Subcutaneous abdominal adipose tissue (tissue), 5 donors: ENCODE results near the gene ACOXL.
"Not testable (repeated sequence)": the region's sequence is repeated elsewhere in the genome, so short reads cannot be mapped to it uniquely, and the experiment has no call there.

ENCODE experiments used
- H3K27ac ChIP-seq: one replicate; pipeline ENCODE4 v1.7.0; 2013; ENCODE audit warnings: low read depth, mild to moderate bottlenecking, inconsistent platforms, low read length, moderate library complexity
- H3K27me3 ChIP-seq, 5 donors: one replicate each; pipeline ENCODE4 v1.7.0; 2013; ENCODE audit warnings: low read length in 5 of 5, inconsistent platforms in 1 of 5; ENCODE audit not compliant: control insufficient read depth in 5 of 5, insufficient read depth in 4 of 5
- H3K36me3 ChIP-seq, 5 donors: one replicate each; pipeline ENCODE4 v1.7.0; 2013; ENCODE audit warnings: low read length in 5 of 5; ENCODE audit not compliant: control insufficient read depth in 5 of 5, insufficient read depth in 5 of 5
- H3K4me1 ChIP-seq, 5 donors: one replicate each; pipeline ENCODE4 v1.7.0; 2013; ENCODE audit warnings: low read length in 5 of 5, mild to moderate bottlenecking in 3 of 5, moderate library complexity in 1 of 5; ENCODE audit not compliant: control insufficient read depth in 5 of 5, insufficient read depth in 5 of 5
- H3K4me3 ChIP-seq, 5 donors: one replicate each; pipeline ENCODE4 v1.7.0; 2013; ENCODE audit warnings: low read length in 5 of 5, low read depth in 1 of 5
- H3K9ac ChIP-seq, 5 donors: one replicate each; pipeline ENCODE4 v1.7.0; 2013; ENCODE audit warnings: low read length in 5 of 5, mild to moderate bottlenecking in 4 of 5, moderate library complexity in 3 of 5
- H3K9me3 ChIP-seq, 5 donors: one replicate each; pipeline ENCODE4 v1.7.0; 2013; ENCODE audit warnings: low read length in 5 of 5; ENCODE audit not compliant: control insufficient read depth in 5 of 5
- donor health status: healthy.
- donor health status: healthy.
- donor health status: healthy.
- donor health status: healthy.
- donor health status: healthy.

The ACOXL gene

GRCh38 chr2:111042772-111043771 is 310.7 kb downstream of the ACOXL start:
- H3K27ac ChIP-seq = no peak overlapping the region
- H3K36me3 ChIP-seq = no peaks in the 10 kb centered on the region
- H3K9ac ChIP-seq = no peak overlapping the region
- H3K4me1 ChIP-seq = no peaks in the 10 kb centered on the region
- H3K4me3 ChIP-seq = no peak overlapping the region
- peaks cover 0 to 2% (median 0%) of the 10 kb centered on the region in 5 donors for H3K9me3 ChIP-seq
- H3K27me3 ChIP-seq = peaks cover 0 to 5% (median 0%) of the 10 kb centered on the region in 5 donors

DNA sequence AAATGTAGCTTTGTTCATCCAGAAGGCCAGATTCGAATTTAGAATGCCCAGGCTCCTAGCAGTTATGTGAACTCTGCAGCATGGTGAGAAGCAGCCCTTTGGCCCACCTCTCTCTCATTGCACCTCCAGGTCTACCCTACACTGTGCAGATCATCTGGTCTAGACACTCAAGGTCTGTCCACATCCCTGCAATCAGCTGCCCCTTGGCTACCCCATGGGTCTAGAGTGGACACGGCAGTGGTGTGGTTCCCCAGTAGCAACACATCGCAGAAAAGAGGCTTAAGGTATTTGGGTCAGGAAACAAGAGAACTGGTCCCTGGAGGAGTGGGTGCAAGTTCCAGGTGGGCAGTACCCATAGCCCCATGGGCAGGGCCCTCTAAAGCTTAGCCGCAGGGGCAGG is 311.7 kb downstream of the ACOXL start:
- no peak overlapping the region for H3K4me3 ChIP-seq
- no peaks in the 10 kb centered on the region for H3K4me1 ChIP-seq
- H3K27ac ChIP-seq = no peak overlapping the region
- peaks cover 0 to 2% (median 0%) of the 10 kb centered on the region in 5 donors for H3K9me3 ChIP-seq
- no peak overlapping the region for H3K9ac ChIP-seq
- no peaks in the 10 kb centered on the region for H3K36me3 ChIP-seq
- peaks cover 0 to 5% (median 0%) of the 10 kb centered on the region in 5 donors for H3K27me3 ChIP-seq

- not testable (repeated sequence) for H3K9ac ChIP-seq, H3K36me3 ChIP-seq, H3K27ac ChIP-seq, H3K27me3 ChIP-seq, H3K9me3 ChIP-seq, H3K4me1 ChIP-seq, H3K4me3 ChIP-seq
Observed at GRCh38 chr2:111045236-111045635, 312.9 kb downstream of the ACOXL start.

DNA sequence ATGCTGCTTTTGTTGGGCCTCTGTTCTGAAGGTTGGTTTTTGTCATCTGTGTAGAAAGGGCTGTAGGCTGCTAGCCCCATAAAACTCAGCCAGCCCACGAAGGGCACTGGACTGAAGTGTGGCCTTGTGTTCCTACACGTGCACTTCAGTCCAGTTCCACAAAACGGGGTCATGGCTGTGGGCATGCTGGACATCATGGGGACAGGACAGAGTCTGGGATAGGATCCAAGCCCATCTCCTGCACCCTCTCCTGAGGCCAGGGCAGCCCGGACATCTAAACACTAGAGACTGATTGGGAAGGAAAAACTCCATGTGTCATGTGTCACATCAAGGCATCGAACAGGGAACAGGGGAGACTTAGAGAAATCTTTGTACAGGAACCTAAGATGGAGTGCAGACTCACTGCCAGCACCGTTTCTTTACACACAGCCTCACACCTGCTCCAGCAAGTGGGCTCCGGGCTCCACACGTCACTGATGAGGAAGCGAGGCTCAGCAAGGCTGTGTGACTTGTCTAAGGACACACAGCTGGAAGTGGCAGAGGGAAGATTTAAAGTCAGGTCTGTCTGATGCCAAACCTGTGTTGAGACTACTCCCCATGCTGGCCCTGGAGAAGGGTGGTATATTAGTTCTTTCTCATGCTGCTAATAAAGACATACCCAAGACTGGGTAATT is 313.5 kb downstream of the ACOXL start:
- Histone ChIP-seq H3K4me3 (no peak overlapping the region), H3K36me3 (no peaks in the 10 kb centered on the region), H3K27me3 (peaks cover 0 to 5% (median 0%) of the 10 kb centered on the region in 5 donors), H3K4me1 (no peaks in the 10 kb centered on the region), H3K9ac (no peak overlapping the region), H3K9me3 (peaks cover 0 to 2% (median 0%) of the 10 kb centered on the region in 5 donors), H3K27ac (no peak overlapping the region)

- H3K9ac ChIP-seq = no peak overlapping the region
- H3K27ac ChIP-seq = no peak overlapping the region
- H3K4me3 ChIP-seq = no peak overlapping the region
- H3K9me3 ChIP-seq = peaks cover 0 to 2% (median 0%) of the 10 kb centered on the region in 5 donors
- peaks cover 0 to 5% (median 0%) of the 10 kb centered on the region in 5 donors for H3K27me3 ChIP-seq
- no peaks in the 10 kb centered on the region for H3K4me1 ChIP-seq
- H3K36me3 ChIP-seq = no peaks in the 10 kb centered on the region
Observed at GRCh38 chr2:111046670-111047069, 314.3 kb downstream of the ACOXL start.

DNA sequence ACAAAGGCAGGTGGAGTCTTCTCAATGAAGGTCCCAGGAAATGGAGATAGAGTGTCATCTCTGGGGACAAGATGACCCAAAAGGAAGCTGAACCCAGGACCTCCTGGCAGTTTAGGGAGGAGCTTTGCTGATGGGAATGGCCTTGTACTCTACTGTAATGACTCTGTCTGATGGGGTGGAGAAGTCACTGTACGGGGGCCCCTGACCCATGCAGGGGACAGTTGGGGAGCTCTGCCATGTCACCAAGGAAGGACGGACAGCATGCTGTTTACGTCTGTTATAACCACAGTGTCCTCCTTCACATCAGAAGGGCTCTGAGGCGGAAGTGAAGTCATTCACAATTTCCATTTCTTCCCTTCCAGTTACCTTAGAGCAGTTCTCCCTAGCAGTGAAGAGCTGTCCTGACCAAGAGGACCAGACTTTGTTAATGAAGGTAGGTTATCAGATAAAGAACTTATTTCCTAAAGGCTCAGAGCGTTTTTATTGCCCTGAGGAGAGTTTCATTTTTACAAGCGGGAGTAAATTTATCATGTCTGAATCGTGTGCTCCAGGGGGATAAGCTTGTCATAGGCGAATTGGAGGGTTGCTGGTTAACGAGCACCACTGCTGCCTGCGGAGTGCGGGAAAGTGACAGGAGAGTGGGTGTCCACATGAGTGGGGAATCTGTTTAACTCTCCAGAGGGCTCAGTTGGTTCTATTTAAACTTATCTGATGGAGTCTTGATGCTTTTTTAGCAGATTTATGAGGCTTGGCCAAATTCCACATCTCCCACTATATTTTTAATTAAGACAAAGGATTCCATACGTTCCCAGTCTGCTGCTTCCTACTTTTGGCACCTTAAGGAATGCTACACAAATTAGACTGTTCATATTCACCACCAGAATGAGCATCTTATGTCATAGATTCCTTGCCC is 316.7 kb downstream of the ACOXL start:
- H3K9me3 ChIP-seq = peaks cover 0 to 2% (median 0%) of the 10 kb centered on the region in 5 donors
- peaks cover 0 to 5% (median 0%) of the 10 kb centered on the region in 5 donors for H3K27me3 ChIP-seq
- H3K27ac ChIP-seq = no peak overlapping the region
- no peaks in the 10 kb centered on the region for H3K36me3 ChIP-seq
- H3K4me1 ChIP-seq = no peaks in the 10 kb centered on the region
- H3K4me3 ChIP-seq = no peak overlapping the region
- H3K9ac ChIP-seq = no peak overlapping the region

- Histone ChIP-seq H3K9ac (no peak overlapping the region), H3K27ac (no peak overlapping the region), H3K27me3 (peaks cover 0 to 8% (median 2%) of the 10 kb centered on the region in 5 donors)
Observed at GRCh38 chr2:111049792-111050640, 317.6 kb downstream of the ACOXL start.

DNA sequence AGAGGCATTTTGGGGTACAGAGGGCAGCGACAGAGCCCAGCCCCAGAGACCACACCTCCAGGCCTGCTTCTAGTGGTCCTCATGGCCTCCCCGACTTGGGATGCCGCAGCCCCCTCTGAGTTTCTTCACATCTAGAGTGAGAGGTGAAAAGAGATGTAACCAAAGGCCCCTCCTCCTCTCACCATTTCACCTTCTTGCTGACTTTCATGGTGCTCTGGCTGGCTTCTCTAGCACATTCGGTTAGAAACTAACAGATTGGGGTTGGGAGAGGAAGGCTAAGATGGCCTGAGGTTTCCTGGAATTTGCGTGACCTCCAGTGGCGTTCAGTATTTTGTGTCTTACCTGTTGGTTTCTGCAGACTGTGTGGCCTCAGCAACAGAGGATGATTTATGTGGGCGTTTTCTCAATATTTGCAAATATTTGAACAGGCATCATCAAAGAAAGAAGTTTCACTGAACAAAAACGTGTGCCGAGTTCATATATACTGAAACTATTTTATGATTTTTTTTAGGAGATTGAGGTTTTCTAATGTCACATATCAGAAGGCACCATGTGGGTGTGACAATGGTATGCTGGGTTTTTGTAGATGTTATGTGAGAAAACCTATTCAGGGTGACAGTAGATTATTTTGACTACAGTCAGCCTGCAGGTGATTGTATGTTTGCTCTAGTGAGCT is 318.5 kb downstream of the ACOXL start:
- Histone ChIP-seq H3K36me3 (no peaks in the 10 kb centered on the region), H3K4me3 (no peak overlapping the region), H3K27ac (no peak overlapping the region), H3K4me1 (no peaks in the 10 kb centered on the region), H3K9ac (no peak overlapping the region), H3K27me3 (peaks cover 0 to 10% (median 4%) of the 10 kb centered on the region in 5 donors), H3K9me3 (peaks cover 0 to under 1% (median 0%) of the 10 kb centered on the region in 5 donors)

More at GRCh38 chr2:111049792-111050640, 317.6 kb downstream of the ACOXL start:
- Histone ChIP-seq H3K36me3 (no peaks in the 10 kb centered on the region), H3K9me3 (peaks cover 0 to 2% (median 0%) of the 10 kb centered on the region in 5 donors), H3K4me1 (no peaks in the 10 kb centered on the region), H3K4me3 (no peak overlapping the region)
